HCT116 (cell line): Measurements from ENCODE around the gene PDE10A. TPM values are rescaled to one million over a fixed set of nuclear protein-coding genes. Genes with fewer than 3 reads are reported as not detected.

Experiments used
- ATAC-seq: fragments of 200-7000 bp; cut with Tn5 transposase; 2 replicates; pipeline ENCODE4 v1.9.1; 2020; ENCODE audit warnings: mild to moderate bottlenecking, moderate library complexity
- BruUV-seq: library from RNA; stranded (reverse); fragments of 400-500 nt; replicated peaks from 2 replicates; lab custom pipeline; 2021; lab: Mats Ljungman, UMichigan
- CTCF ChIA-PET: fragments of 300-600 bp; sonication (Branson Sonifier 250); formaldehyde crosslinking; loops from one replicate; lab custom pipeline; 2021; ENCODE audit warnings: antibody characterized with exemption; lab: Charles Lee
- POLR2A ChIA-PET: fragments of 300-600, 350-600 bp; sonication (Branson Sonifier 250); formaldehyde crosslinking; loops from one replicate; lab custom pipeline; 2021; ENCODE audit warnings: antibody characterized with exemption; lab: Charles Lee
- RAD21 ChIA-PET, 2 experiments: fragments of 300-600 bp; sonication (Branson Sonifier 250); formaldehyde crosslinking; loops; one replicate each; lab custom pipeline; 2023; ENCODE audit warnings: low total read pairs in 2 of 2; ENCODE audit not compliant: uncharacterized antibody in 2 of 2, unreplicated experiment in 2 of 2, low non-redundant PET in 1 of 2; lab: Charles Lee
- DNase-seq: peaks from one replicate; pipeline ENCODE4 v3.0.0-alpha.2; 2010; ENCODE audit warnings: low read depth, low spot score
- H2AFZ ChIP-seq: fragments of 200-600 bp; shearing (Covaris generic), sonication (generic); 2 replicates; pipeline ENCODE4 v1.6.1; 2017; ENCODE audit warnings: low read depth, mixed run types, mixed read lengths, antibody characterized with exemption, low read length; ENCODE audit not compliant: poor library complexity, severe bottlenecking
- H3K27ac ChIP-seq: 2 replicates; pipeline ENCODE4 v1.5.1; 2012; ENCODE audit warnings: low read depth, low read length
- H3K27me3 ChIP-seq: fragments of 200-600 bp; sonication (generic); 2 replicates; pipeline ENCODE4 v1.6.1; 2016; ENCODE audit warnings: mixed run types, low read length, mixed read lengths; ENCODE audit not compliant: insufficient read depth
- H3K36me3 ChIP-seq, 2 experiments: fragments of 200-500 bp in 1 of 2; fragments of 200-600 bp in 1 of 2; sonication (Bioruptor generic) in 1 of 2; sonication (generic) in 1 of 2; 2 replicates each; pipeline versions ENCODE4 v1.5.1 to v1.6.1; 2014 to 2016; ENCODE audit warnings: low read length in 2 of 2, inconsistent platforms in 1 of 2, mixed read lengths in 1 of 2, mixed run types in 1 of 2; ENCODE audit not compliant: insufficient read depth in 2 of 2, control insufficient read depth in 1 of 2
- H3K4me1 ChIP-seq, 2 experiments: fragments of 200-600 bp in 1 of 2; sonication (generic) in 1 of 2; 2 replicates each; pipeline versions ENCODE4 v1.5.1 to v1.6.1; 2012 to 2017; ENCODE audit warnings: low read length in 2 of 2, inconsistent platforms in 1 of 2, mild to moderate bottlenecking in 1 of 2, mixed read lengths in 1 of 2, mixed run types in 1 of 2, moderate library complexity in 1 of 2; ENCODE audit not compliant: insufficient read depth in 2 of 2, control insufficient read depth in 1 of 2
- H3K4me2 ChIP-seq: fragments of 200-600 bp; sonication (generic); 2 replicates; pipeline ENCODE4 v1.6.1; 2017; ENCODE audit warnings: mixed run types, low read length, mixed read lengths
- H3K4me3 ChIP-seq, 2 experiments: fragments of 200-600 bp in 1 of 2; sonication (generic) in 1 of 2; replicated peaks in 1 of 2; 2 replicates each; pipeline ENCODE4 v1.5.1; 2011 to 2016; ENCODE audit warnings: low read length in 2 of 2, control low read depth in 1 of 2, low read depth in 1 of 2, mild to moderate bottlenecking in 1 of 2, mixed read lengths in 1 of 2, mixed run types in 1 of 2
- H3K79me2 ChIP-seq: fragments of 200-600 bp; sonication (generic); 2 replicates; pipeline ENCODE4 v1.6.1; 2017; ENCODE audit warnings: mild to moderate bottlenecking, mixed run types, low read length, moderate library complexity, mixed read lengths; ENCODE audit not compliant: insufficient read depth
- H3K9ac ChIP-seq: fragments of 200-600 bp; sonication (generic); 2 replicates; pipeline ENCODE4 v1.6.1; 2016; ENCODE audit warnings: low read length, mixed read lengths
- H3K9me2 ChIP-seq: fragments of 200-600 bp; sonication (generic), shearing (Covaris generic); 2 replicates; pipeline ENCODE4 v1.6.1; 2017; ENCODE audit warnings: mixed run types, mild to moderate bottlenecking, moderate library complexity; ENCODE audit not compliant: insufficient read depth
- H3K9me3 ChIP-seq, 2 experiments: fragments of 200-500 bp in 1 of 2; fragments of 200-600 bp in 1 of 2; sonication (Bioruptor generic) in 1 of 2; sonication (generic) in 1 of 2; 2 replicates each; pipeline ENCODE4 v1.6.1; 2014 to 2017; ENCODE audit warnings: low read length in 2 of 2, mixed read lengths in 2 of 2, inconsistent platforms in 1 of 2, low read depth in 1 of 2, mild to moderate bottlenecking in 1 of 2, mixed run types in 1 of 2, moderate library complexity in 1 of 2; ENCODE audit not compliant: control insufficient read depth in 1 of 2, insufficient read depth in 1 of 2
- H4K20me1 ChIP-seq: fragments of 200-600 bp; sonication (generic), shearing (Covaris generic); 2 replicates; pipeline ENCODE4 v1.6.1; 2017; ENCODE audit warnings: mixed run types, mild to moderate bottlenecking, moderate library complexity; ENCODE audit not compliant: insufficient read depth
- CBX3 ChIP-seq: IDR thresholded peaks from 2 replicates; pipeline ENCODE4 v1.6.1; 2012; ENCODE audit warnings: low read depth
- CEBPB ChIP-seq: IDR thresholded peaks from 2 replicates; pipeline ENCODE4 v1.6.1; 2012; ENCODE audit warnings: low read depth
- ELF1 ChIP-seq: IDR thresholded peaks from 2 replicates; pipeline ENCODE4 v1.6.1; 2012; ENCODE audit warnings: low read depth, borderline replicate concordance
- EZH2 ChIP-seq: fragments of 200-600 bp; sonication (generic); IDR thresholded peaks from 2 replicates; pipeline ENCODE4 v1.6.1; 2017; ENCODE audit warnings: antibody characterized with exemption, mixed run types
- EZH2phosphoT487 ChIP-seq: fragments of 200-600 bp; IDR thresholded peaks from 2 replicates; pipeline ENCODE4 v1.6.1; 2018; ENCODE audit warnings: antibody characterized with exemption, borderline replicate concordance
- JUND ChIP-seq: IDR thresholded peaks from 2 replicates; pipeline ENCODE4 v1.6.1; 2012
- POLR2A ChIP-seq: IDR thresholded peaks from 2 replicates; pipeline ENCODE4 v1.7.0; 2011; ENCODE audit warnings: borderline replicate concordance; ENCODE audit not compliant: insufficient read depth, insufficient read length; ENCODE audit errors: extremely low read depth
- POLR2AphosphoS5 ChIP-seq: IDR thresholded peaks from 2 replicates; pipeline ENCODE4 v1.6.1; 2011; ENCODE audit warnings: mild to moderate bottlenecking, low read depth, low read length, moderate library complexity
- RAD21 ChIP-seq: IDR thresholded peaks from 2 replicates; pipeline ENCODE4 v1.6.1; 2012; ENCODE audit warnings: low read depth, mild to moderate bottlenecking
- SIN3A ChIP-seq: IDR thresholded peaks from 2 replicates; pipeline ENCODE4 v1.6.1; 2012; ENCODE audit warnings: low read depth
- SP1 ChIP-seq: IDR thresholded peaks from 2 replicates; pipeline ENCODE4 v1.6.1; 2012; ENCODE audit warnings: low read depth
- SRF ChIP-seq: IDR thresholded peaks from 2 replicates; pipeline ENCODE4 v1.6.1; 2012; ENCODE audit warnings: low read depth
- TCF7L2 ChIP-seq: IDR thresholded peaks from 2 replicates; pipeline ENCODE4 v1.7.0; 2011; ENCODE audit warnings: borderline replicate concordance, inconsistent platforms; ENCODE audit not compliant: insufficient read depth, insufficient read length; ENCODE audit errors: extremely low read depth
- ZFX ChIP-seq: fragments of 450-650 bp; IDR thresholded peaks from 2 replicates; pipeline ENCODE4 v1.6.1; 2017
- ZNF274 ChIP-seq: fragments of 200-500 bp; sonication (Bioruptor generic); IDR thresholded peaks from 2 replicates; pipeline ENCODE4 v1.6.1; 2014; ENCODE audit warnings: mild to moderate bottlenecking, low read depth, low read length, inconsistent platforms
- intact Hi-C: fragments of 100-400 bp; cut with micrococcal nuclease; formaldehyde crosslinking; loops from 2 replicates; pipeline ENCODE4 v1.10.0; 2022
- total RNA-seq: library from RNA; stranded (reverse); gene quantifications from one replicate; pipeline ENCODE4 v1.2.1, GENCODE V29; 2021; ENCODE audit not compliant: unreplicated experiment
- TF ChIP-seq, protein P1 (sequence below): IDR thresholded peaks from 2 replicates; pipeline ENCODE4 v1.6.1; 2012
- TF ChIP-seq, protein P2 (sequence below): IDR thresholded peaks from 2 replicates; pipeline ENCODE4 v1.6.1; 2012
- TF ChIP-seq, protein P3 (sequence below), 3 experiments: fragments of 200-600 bp in 1 of 3; sonication (generic) in 1 of 3; IDR thresholded peaks in 2 of 3; conservative IDR thresholded peaks in 1 of 3; 2 replicates each; pipeline ENCODE4 v1.5.1; 2012 to 2017; ENCODE audit warnings: low read depth in 2 of 3, low read length in 2 of 3, antibody characterized with exemption in 1 of 3, borderline replicate concordance in 1 of 3, control low read depth in 1 of 3, mild to moderate bottlenecking in 1 of 3, mixed read lengths in 1 of 3, mixed run types in 1 of 3, moderate library complexity in 1 of 3; ENCODE audit not compliant: insufficient read depth in 1 of 3

Gene PDE10A
- total RNA-seq, 1 experiment from 2014 or later = 0.37 TPM

GRCh38 chr6:165659945-165660856 is 2.8 kb downstream of the PDE10A start:
- H4K20me1 ChIP-seq = no peaks in the 10 kb centered on the region
- no peak overlapping the region for H3K9ac ChIP-seq
- H3K27me3 ChIP-seq = no peaks in the 10 kb centered on the region
- no peaks in the 10 kb centered on the region; a peak in 1 of 4 replicates for H3K9me3 ChIP-seq
- no peaks in the 10 kb centered on the region for H3K9me2 ChIP-seq
- no peaks in the 10 kb centered on the region for H3K36me3 ChIP-seq
- H3K4me2 ChIP-seq = no peak overlapping the region
- POLR2A ChIA-PET = no interaction called here
- RAD21 ChIA-PET = no interaction called here
- ATAC-seq = no peak
- H3K27ac ChIP-seq = no peak overlapping the region
- no peaks in the 10 kb centered on the region for H3K4me1 ChIP-seq
- TF ChIP-seq, protein P1, sequence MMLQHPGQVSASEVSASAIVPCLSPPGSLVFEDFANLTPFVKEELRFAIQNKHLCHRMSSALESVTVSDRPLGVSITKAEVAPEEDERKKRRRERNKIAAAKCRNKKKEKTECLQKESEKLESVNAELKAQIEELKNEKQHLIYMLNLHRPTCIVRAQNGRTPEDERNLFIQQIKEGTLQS = no peak
- no peak for TF ChIP-seq RAD21
- no peak for TF ChIP-seq POLR2A
- TF ChIP-seq, protein P2, sequence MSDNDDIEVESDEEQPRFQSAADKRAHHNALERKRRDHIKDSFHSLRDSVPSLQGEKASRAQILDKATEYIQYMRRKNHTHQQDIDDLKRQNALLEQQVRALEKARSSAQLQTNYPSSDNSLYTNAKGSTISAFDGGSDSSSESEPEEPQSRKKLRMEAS = no peak
- no peak for TF ChIP-seq EZH2
- no peak for TF ChIP-seq ELF1
- TF ChIP-seq POLR2AphosphoS5 = no peak
- TF ChIP-seq EZH2phosphoT487 = no peak
- TF ChIP-seq SRF = no peak
- no peak for TF ChIP-seq SIN3A
- TF ChIP-seq JUND = no peak
- no peak for TF ChIP-seq SP1
- TF ChIP-seq TCF7L2 = no peak
- TF ChIP-seq ZNF274 = no peak
- no peak for TF ChIP-seq CEBPB
- TF ChIP-seq ZFX = no peak
- TF ChIP-seq CBX3 = no peak
- TF ChIP-seq, protein P3, sequence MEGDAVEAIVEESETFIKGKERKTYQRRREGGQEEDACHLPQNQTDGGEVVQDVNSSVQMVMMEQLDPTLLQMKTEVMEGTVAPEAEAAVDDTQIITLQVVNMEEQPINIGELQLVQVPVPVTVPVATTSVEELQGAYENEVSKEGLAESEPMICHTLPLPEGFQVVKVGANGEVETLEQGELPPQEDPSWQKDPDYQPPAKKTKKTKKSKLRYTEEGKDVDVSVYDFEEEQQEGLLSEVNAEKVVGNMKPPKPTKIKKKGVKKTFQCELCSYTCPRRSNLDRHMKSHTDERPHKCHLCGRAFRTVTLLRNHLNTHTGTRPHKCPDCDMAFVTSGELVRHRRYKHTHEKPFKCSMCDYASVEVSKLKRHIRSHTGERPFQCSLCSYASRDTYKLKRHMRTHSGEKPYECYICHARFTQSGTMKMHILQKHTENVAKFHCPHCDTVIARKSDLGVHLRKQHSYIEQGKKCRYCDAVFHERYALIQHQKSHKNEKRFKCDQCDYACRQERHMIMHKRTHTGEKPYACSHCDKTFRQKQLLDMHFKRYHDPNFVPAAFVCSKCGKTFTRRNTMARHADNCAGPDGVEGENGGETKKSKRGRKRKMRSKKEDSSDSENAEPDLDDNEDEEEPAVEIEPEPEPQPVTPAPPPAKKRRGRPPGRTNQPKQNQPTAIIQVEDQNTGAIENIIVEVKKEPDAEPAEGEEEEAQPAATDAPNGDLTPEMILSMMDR (IDR thresholded peaks at IDR 0.05 in 2 of 3, conservative IDR thresholded peaks at IDR 0.05 in 1 of 3; ENCODE audit: borderline replicate concordance in 1 of 3, insufficient read depth in 1 of 3, low read depth in 2 of 3, low read length in 2 of 3) = no peak
- TF ChIP-seq, all 23 proteins: peak for 0
- Histone ChIP-seq H3K4me3 (no peak overlapping the region), H2AFZ (no peak overlapping the region), H3K79me2 (no peaks in the 10 kb centered on the region)
- CTCF ChIA-PET = no interaction called here
- DNase-seq = no peak
- BruUV-seq = no TSS peak
- intact Hi-C loops = no loop called here
